IPS-18c (cell line): Measurements from ENCODE around the gene TMEM213.

ENCODE experiments used
- H3K4me3 ChIP-seq: 2 replicates; pipeline ENCODE4 v1.7.0; 2013; ENCODE audit warnings: low read depth, mild to moderate bottlenecking, low read length, moderate library complexity; ENCODE audit not compliant: insufficient read depth
- H3K9me3 ChIP-seq: one replicate; pipeline ENCODE4 v1.6.1; 2013; ENCODE audit warnings: mild to moderate bottlenecking, low read length, moderate library complexity; ENCODE audit not compliant: control insufficient read depth, insufficient read depth

TMEM213 gene

DNA sequence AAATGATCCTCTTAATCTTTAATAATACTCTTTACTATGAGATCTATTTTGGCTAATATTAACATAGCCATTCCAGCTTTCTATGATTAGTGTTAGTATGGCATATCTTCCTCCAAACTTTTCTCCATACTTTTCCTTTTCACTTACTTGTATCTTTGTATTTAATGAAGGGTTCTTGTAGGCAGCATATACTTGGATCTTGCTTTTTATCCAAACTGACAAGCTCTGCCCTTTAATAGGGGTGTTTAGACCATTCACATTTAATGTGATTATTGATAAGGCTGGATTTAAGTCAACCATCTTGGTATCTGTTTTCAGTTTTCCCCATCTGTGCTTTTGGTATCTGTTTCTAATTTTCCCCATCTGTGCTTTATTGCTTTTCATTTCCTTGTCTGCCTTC, 59.9 kb downstream of the TMEM213 start:
- H3K4me3 ChIP-seq: no peak overlapping the region
- H3K9me3 ChIP-seq: no peaks in the 10 kb centered on the region

DNA sequence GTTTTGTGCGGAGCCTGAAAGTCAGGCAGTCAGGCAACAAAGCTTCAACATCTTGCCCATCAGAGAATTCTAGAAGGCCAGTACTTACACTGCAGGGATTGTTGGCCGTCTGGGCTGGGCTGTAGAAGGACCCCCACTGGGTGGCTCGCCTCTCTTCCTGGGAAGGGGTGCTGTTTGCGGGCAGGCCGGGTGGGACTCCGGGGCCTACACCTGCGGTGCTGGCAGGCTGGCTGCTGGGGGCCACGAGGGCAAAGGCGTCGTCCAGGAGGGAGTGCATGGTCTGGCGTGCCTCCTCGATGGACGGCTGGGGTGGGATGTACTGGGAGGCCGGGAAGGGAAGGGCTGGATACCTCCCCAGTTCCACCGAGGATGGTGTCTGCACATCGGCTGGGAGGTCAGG, 63.3 kb downstream of the TMEM213 start:
- no peaks in the 10 kb centered on the region for H3K9me3 ChIP-seq
- no peak overlapping the region for H3K4me3 ChIP-seq

GRCh38 chr7:138863931-138864330, 66.1 kb downstream of the TMEM213 start:
- H3K4me3 ChIP-seq: no peak overlapping the region
- H3K9me3 ChIP-seq: no peaks in the 10 kb centered on the region

DNA sequence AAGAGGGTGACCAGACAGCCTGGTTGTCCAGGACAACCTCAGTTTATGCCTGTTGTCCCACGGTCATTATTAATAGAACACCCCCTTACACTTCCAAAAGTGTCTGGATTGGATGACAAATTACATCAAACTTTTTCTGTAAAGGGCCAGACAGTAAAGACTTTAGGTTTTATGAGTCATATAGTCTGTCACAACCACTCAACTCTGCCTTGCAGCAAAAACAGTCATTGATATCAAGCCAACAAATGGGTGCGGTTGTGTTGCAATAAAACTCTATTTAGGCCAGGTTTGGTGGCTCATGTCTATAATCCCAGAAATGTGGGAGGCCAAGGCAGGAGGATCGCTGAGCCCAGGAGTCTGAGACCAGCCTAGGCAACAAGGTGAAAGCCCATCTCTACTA, 66.9 kb downstream of the TMEM213 start:
- Histone ChIP-seq H3K9me3 (no peaks in the 10 kb centered on the region), H3K4me3 (no peak overlapping the region)

GRCh38 chr7:138865843-138866242, 68.0 kb downstream of the TMEM213 start:
- Histone ChIP-seq H3K9me3 (no peaks in the 10 kb centered on the region), H3K4me3 (no peak overlapping the region)

DNA sequence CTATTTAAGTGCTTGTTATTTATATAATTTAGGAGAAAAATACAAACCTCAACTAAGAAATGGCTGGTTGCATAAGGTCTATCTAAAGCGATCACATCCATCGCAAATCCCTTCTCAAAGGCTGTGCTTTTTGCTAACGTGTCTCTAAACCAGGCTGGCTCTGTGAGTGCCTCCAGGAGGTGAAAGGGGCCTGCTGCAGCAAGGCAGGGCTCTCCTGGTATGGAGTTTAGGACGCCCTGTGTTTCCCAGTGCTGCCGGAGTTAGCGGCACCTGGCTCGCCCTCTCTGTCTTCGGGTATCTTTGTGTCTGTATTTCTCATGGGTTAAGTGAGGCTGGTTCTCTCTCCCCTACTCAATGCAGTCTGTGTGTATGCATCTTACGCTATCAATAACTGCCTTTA, 68.6 kb downstream of the TMEM213 start:
- no peaks in the 10 kb centered on the region for H3K9me3 ChIP-seq
- H3K4me3 ChIP-seq: no peak overlapping the region

DNA sequence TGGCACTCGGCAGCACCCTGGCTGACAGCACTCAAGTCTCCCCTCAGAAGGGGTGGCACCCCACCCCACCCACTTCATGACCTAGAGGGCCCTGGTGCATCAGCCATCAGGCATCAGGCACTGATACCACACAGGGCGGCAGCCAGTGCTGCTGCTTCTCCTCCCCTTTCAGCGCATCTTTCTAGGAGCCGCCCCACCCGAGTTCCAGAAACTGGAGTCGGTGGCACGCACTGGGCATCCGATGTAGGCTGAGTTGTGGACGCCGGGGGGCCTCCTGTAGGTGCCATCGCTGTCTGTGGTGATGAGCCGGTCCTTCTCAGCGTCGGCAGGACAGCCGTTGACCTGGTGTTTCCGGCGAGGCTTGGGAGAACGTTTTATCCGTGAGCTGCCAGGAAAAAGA, 70.0 kb downstream of the TMEM213 start:
- Histone ChIP-seq H3K4me3 (no peak overlapping the region), H3K9me3 (no peaks in the 10 kb centered on the region)

- H3K4me3 ChIP-seq: no peak overlapping the region
- H3K9me3 ChIP-seq: no peaks in the 10 kb centered on the region
Measured at GRCh38 chr7:138868711-138869110, 70.9 kb downstream of the TMEM213 start.

- Histone ChIP-seq H3K9me3 (no peaks in the 10 kb centered on the region), H3K4me3 (no peak overlapping the region)
Measured at GRCh38 chr7:138869353-138869752, 71.6 kb downstream of the TMEM213 start.

GRCh38 chr7:138871065-138871813, 73.4 kb downstream of the TMEM213 start:
- no peaks in the 10 kb centered on the region for H3K9me3 ChIP-seq
- no peak overlapping the region for H3K4me3 ChIP-seq

DNA sequence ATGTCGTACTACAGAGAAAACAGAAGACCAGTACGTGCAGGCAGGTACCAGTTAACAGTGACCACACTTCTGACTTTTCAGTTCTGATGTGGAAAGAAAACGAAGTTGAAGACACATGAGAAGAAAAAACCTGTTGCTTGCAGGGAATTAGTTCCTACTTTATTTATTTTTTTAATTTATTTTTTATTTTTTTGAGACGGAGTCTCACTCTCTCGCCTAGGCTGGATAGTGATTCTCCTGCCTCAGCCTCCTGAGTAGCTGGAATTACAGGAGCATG, 74.0 kb downstream of the TMEM213 start:
- no peaks in the 10 kb centered on the region for H3K9me3 ChIP-seq
- no peak overlapping the region for H3K4me3 ChIP-seq

DNA sequence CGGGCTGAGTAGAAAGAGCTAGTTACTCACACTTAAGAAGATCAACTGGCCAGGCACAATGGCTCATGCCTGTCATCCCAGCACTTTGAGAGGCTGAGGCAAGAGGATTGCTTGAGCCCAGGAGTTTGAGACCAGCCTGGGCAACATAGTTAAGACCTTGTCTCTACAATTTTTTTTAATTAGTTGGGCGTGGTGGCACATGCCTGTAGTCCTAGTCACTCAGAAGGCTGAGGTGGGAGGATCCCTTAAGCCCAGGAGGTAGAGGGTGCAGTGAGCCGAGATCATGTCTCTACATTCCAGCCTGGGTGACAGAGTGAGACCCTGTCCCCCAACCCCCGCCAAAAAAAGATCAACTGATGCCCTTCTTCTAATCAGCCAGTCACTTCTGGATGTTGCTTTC, 74.8 kb downstream of the TMEM213 start:
- H3K9me3 ChIP-seq: no peaks in the 10 kb centered on the region
- no peak overlapping the region for H3K4me3 ChIP-seq

DNA sequence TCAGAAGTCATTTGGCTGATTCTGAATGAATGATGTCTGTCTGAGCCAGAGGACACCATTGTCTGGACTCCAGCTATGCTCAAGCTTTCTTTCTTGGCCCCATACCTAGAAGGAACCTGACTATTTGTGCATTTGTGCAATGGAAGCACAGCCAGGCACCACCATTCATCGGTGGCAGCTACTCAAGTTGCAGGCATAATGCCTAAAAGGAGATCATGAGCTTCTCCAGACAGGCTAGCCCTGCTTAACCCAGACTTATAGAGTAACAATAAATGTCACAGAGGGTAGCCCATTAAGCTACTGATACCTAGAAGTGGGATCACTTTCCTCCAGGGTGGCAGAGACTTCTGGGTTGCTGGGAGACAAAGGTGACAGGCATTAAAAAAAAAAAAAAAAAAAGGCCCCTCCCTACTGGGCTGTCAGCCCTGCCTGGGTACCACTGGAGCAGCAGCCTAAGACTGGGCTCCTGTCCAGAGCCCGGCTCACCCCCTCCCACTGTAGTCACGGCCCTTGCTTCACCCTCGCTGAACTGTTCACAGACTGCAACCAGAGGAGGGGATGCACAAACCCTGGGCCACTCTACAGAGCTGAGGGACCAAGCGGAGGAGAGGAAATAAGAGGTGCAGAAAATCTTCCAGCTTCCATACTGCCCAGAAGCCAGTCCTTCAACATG, 75.6 kb downstream of the TMEM213 start:
- H3K4me3 ChIP-seq: no peak overlapping the region
- H3K9me3 ChIP-seq: no peaks in the 10 kb centered on the region

- Histone ChIP-seq H3K9me3 (no peaks in the 10 kb centered on the region), H3K4me3 (no peak overlapping the region)
Measured at GRCh38 chr7:138875794-138876193, 78.0 kb downstream of the TMEM213 start.

- H3K4me3 ChIP-seq: no peak overlapping the region
- peaks cover 2% of the 10 kb centered on the region for H3K9me3 ChIP-seq
Measured at GRCh38 chr7:138876326-138876725, 78.5 kb downstream of the TMEM213 start.

GRCh38 chr7:138878051-138878450, 80.3 kb downstream of the TMEM213 start:
- Histone ChIP-seq H3K4me3 (no peak overlapping the region), H3K9me3 (peaks cover 2% of the 10 kb centered on the region)

- H3K9me3 ChIP-seq: peaks cover 2% of the 10 kb centered on the region
Measured at GRCh38 chr7:138878856-138879255, 81.1 kb downstream of the TMEM213 start.

DNA sequence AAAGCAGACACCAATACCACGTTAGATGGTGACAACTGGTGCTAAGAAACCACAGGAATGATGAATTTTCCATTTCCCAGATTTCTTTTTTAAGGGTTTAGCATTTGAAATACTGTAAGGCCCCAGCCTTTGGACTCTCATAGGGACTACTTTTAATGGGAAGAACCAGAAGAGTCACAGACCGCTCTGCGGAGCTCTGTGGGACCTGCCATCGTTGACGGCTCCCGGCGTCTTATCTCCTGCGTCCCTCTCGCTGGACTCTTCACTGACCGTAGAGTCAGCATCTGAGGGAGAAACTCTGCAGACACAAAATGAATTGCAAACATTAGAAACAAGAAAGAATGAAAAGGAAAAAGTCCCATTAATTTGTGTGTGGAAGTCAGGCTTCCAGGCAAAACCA, 81.6 kb downstream of the TMEM213 start:
- Histone ChIP-seq H3K9me3 (peaks cover 2% of the 10 kb centered on the region), H3K4me3 (no peak overlapping the region)

More at GRCh38 chr7:138878856-138879255, 81.1 kb downstream of the TMEM213 start:
- no peak overlapping the region for H3K4me3 ChIP-seq
